NCI-H2171 (cell line): Measurements from ENCODE around the gene LSAMP.
"Not testable (repeated sequence)": the region's sequence is repeated elsewhere in the genome, so short reads cannot be mapped to it uniquely, and the experiment has no call there.

Experiments used
- DNase-seq: peaks from one replicate; lab custom pipeline; 2025; lab: John Stamatoyannopoulos, UW

LSAMP gene

GRCh38 chr3:116103868-116104530, 341.3 kb downstream of the LSAMP start:
- no peak for DNase-seq

DNA sequence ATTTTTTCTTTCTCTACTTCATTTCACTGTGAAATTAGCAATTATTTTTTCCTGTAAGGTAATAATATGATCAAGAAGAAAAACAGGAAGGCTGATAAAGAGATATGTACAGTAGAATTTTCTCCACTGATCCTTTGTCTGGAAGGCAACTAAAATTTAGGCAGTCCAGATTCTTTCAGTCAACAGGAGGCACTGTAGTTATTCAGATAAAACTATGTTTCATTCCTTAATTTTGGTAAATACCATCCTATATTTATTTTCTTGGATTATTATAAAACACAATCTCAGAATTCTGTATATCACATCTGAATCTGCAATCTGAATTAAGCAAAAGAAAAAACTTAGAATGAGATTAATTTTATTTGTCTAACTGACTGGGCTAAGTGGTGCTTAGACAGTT, 343.2 kb downstream of the LSAMP start:
- DNase-seq: no peak

GRCh38 chr3:116097226-116097625, 348.1 kb downstream of the LSAMP start:
- no peak for DNase-seq

- no peak for DNase-seq
These were observed 348.7 kb downstream of the LSAMP start for GRCh38 chr3:116096631-116097030.

- DNase-seq: no peak
These were observed 351.9 kb downstream of the LSAMP start for GRCh38 chr3:116093374-116093773.

- peak; percentile 72 for DNase-seq
These were observed 357.9 kb downstream of the LSAMP start for GRCh38 chr3:116087426-116087825.

GRCh38 chr3:116084999-116085791, 360.1 kb downstream of the LSAMP start:
- no peak for DNase-seq

DNA sequence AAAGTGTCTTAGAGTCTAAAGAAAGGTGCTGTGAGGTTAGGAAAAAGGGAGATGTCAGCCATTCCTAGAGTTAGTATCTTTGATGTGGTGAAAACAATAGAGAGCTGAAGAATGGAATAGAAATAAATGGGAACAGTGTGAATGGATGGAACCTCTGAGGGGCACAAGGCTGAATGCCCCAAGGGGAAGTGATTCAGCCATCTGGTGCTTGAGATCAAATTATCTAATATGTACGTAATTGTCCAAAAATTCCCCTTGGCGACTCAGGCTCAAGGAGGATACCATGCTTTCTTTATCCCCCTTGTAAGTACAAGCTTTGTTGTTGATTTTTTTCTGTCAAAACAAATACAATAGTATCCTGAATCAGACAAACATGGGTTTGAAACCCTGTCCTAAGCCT, 361.6 kb downstream of the LSAMP start:
- no peak for DNase-seq

DNA sequence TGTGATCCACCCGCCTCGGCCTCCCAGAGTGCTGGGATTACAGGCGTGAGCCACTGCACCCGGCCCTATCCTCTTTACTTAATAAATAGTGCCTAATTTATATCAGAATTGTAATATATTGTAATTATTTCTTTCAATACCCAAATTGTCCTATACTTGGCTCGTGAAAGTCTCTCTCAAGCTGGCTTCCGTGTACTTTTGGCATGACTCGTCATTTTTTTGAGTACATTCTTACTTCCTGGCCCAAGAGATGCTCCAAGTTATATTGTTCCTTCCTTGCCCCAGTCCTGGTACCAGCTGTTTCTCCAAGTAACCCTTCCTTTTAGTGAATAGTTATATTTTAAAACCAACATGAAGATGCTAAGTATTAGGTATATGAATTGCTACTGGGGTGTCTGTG, 366.7 kb downstream of the LSAMP start:
- no peak for DNase-seq

GRCh38 chr3:116077557-116077956, 367.7 kb downstream of the LSAMP start:
- DNase-seq: no peak

DNA sequence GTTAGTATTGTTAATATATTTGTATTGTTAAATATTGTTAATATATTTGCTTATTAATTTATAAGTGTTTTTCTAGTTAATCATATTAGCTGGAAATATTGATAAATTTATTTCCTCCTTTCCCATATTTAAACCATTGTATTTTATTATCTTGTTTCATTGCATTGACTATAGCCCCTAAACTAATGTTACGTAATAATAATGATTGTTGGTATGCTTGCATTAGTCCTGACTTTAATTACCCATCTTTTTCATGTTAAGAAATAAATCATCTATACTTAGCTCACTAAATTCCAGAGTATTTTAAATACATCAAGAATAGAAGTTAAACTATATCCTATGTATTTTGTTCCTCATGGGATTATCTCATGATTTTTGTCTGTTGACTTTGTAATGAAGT, 368.2 kb downstream of the LSAMP start:
- DNase-seq: no peak

GRCh38 chr3:116070516-116071278, 374.6 kb downstream of the LSAMP start:
- DNase-seq: not testable (repeated sequence)

DNA sequence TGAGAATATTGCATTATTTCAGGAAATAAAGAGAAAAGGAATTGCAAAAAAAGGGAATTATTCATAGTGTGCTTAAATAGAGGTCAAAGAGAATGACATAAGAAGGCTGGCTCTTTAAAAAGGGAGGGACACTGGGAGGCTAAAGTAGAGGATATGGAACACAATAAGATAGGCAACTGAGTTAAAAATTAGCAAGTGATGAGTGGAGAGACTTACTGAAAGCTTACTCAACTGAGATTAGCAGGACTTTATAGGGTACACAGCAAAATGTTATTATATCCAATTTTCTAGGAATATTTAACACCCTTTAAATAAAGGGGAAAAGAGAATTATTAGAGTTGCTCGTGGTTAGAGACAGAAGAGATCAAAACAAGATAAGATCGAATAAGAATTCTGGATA, 375.2 kb downstream of the LSAMP start:
- DNase-seq: no peak

GRCh38 chr3:116069024-116069423, 376.3 kb downstream of the LSAMP start:
- DNase-seq: no peak

DNA sequence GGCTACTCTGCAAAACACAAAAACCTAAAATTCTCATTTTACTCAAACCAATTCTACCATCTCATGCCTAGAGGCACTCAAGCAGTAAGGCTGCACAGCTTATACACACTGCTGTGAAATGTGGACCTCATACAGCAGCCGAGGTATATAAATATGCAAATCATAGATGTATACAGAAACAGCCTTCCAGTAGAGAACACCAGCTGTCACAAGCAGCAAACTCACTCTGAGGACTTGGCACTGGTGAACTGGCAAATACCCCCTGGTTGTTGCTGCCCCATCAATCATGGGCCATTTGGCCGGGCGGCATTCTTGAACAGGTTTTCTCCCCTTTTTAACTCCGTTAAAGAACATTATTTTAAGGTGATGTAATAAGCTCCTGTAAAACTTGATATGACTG, 378.0 kb downstream of the LSAMP start:
- DNase-seq: peak; percentile 63

- no peak for DNase-seq
These were observed 379.8 kb downstream of the LSAMP start for GRCh38 chr3:116065501-116065900.

DNA sequence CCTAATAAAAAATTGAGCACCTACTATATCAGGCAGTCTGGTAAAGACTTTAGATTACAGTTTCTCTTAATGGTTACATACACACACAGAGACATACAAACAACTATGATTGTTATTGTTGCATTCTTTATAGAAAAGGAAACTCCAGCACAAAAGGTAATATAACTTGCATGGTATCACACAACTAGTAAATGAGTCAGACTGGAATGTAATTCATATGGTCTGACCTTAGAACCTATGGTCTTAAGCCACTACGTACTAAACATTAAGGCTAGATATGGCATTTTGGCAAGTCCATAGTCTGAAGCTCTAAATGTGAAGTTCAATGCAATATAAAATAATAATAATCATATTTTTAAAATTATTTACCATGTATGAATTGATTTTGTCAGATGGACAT, 380.6 kb downstream of the LSAMP start:
- DNase-seq: no peak

DNA sequence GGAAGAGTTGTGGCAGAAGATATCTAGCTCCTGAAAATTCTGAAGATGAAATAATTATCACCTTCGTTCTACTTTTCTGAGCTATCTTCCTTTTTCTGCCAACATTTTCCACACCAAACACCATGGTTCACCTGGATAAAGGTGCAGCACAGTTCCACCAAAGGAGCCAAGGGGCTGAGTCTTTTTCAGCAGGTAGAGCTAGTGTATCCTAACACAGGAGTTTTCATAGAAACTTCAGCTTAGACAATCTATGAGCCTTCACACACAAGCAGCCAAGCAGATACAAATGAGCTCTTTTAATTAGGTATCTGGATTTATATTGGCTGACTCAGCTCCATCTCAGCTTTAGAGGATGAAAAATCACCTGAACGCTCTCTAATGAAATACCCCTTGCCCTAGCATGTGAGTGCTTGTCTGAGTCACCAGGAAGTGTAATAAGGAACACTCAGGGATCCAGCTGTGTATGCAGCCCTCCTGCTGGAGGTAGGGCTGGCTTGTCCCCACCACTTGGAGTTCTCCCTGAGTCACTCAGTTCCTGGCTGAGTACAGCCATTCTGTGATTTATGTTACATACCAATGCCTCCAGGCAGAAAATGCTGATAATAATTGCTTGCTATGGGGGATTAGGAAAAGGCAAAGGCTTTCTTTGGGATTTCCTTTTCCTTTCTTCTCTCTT, 385.7 kb downstream of the LSAMP start:
- DNase-seq: peak; percentile 26

GRCh38 chr3:116058844-116059243, 386.4 kb downstream of the LSAMP start:
- no peak for DNase-seq

DNA sequence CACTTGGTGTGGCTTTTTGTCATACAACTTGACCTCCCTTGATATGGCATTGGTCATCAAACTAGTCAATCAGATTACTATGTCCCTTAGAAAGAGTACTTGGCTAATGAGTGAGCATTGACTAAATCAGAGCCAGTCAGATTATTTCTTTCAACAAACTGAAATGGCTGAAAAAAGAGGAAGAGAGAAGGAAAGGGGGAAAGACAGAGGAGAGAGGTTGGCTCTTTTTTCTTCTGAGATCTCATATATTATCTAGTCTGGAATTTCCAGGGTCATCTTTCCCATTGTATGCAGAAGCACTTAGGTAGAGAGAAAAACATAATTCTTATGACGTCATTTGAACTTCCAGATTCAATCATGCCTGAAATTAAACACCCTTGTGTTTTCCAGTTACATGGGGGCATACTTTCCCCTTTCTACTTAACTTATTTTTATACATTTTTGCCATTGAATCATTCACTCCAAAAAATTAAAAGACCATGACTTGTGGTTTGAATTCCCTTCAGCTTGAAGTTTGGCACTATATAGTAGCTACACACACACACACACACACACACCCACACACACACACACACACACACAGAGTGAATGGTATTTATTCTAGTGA, 387.8 kb downstream of the LSAMP start:
- no peak for DNase-seq

DNA sequence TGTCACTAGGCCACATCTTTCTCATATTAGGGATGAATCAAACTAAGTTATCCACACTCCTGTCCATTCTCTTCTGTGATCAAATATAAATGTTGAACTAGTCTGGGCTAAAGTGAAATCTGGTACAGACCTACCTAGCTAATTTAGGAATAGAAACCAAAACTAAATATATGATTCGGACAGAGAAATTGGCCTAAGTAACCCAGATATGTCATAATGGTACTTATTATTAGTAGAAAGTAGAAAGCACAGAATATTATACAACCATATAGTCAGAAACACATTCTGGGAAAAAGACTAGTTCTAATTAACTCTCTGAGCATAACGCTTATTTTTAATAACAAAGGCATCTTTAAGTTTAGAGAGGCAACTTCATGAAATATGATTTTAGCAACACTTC, 389.0 kb downstream of the LSAMP start:
- no peak for DNase-seq

- DNase-seq: no peak
These were observed 392.3 kb downstream of the LSAMP start for GRCh38 chr3:116053017-116053416.
